CD14-positive monocyte (primary cell): ENCODE measurements around the gene HSD17B14. TPM values are rescaled to one million over a fixed set of nuclear protein-coding genes. Genes with fewer than 3 reads are reported as not detected.

Experiments used
- DNase-seq, 3 donors: peaks; one replicate each; pipeline ENCODE4 v3.0.0-alpha.2; 2011 to 2022
- H2AFZ ChIP-seq: 2 replicates; pipeline ENCODE4 v1.6.0; 2012; ENCODE audit warnings: mild to moderate bottlenecking, low read depth, low read length, inconsistent platforms; ENCODE audit not compliant: insufficient read depth, poor library complexity, severe bottlenecking
- H3K27ac ChIP-seq, 2 donors: 1 replicate in 1 of 2; 2 replicates in 1 of 2; pipeline ENCODE4 v1.5.1; 2012 to 2013; ENCODE audit warnings: low read length in 2 of 2, control low read depth in 1 of 2, inconsistent platforms in 1 of 2, low read depth in 1 of 2, mild to moderate bottlenecking in 1 of 2
- H3K27me3 ChIP-seq, 2 donors: one replicate each; pipeline versions ENCODE4 v1.6.0 to v1.6.1; 2011 to 2013; ENCODE audit warnings: low read length in 2 of 2; ENCODE audit not compliant: control insufficient read depth in 2 of 2, insufficient read depth in 2 of 2
- H3K36me3 ChIP-seq, 2 donors: replicated peaks in 1 of 2; 1 replicate in 1 of 2; 2 replicates in 1 of 2; pipeline versions ENCODE4 v1.5.1 to v1.6.1; 2012 to 2013; ENCODE audit warnings: low read length in 2 of 2, control low read depth in 1 of 2, inconsistent platforms in 1 of 2, mild to moderate bottlenecking in 1 of 2; ENCODE audit not compliant: insufficient read depth in 2 of 2, control insufficient read depth in 1 of 2
- H3K4me1 ChIP-seq, 2 donors: 1 replicate in 1 of 2; 2 replicates in 1 of 2; pipeline versions ENCODE4 v1.5.1 to v1.6.1; 2012 to 2013; ENCODE audit warnings: low read length in 2 of 2, control low read depth in 1 of 2, inconsistent platforms in 1 of 2, mild to moderate bottlenecking in 1 of 2, moderate library complexity in 1 of 2; ENCODE audit not compliant: insufficient read depth in 2 of 2, control insufficient read depth in 1 of 2
- H3K4me2 ChIP-seq: replicated peaks from 2 replicates; pipeline ENCODE3; 2012; ENCODE audit warnings: low read length, moderate library complexity, mild to moderate bottlenecking; ENCODE audit not compliant: poor library complexity, severe bottlenecking; ENCODE audit errors: extremely low read depth
- H3K4me3 ChIP-seq, 3 experiments: fragments of 200-600 bp in 1 of 3; sonication (generic) in 1 of 3; replicated peaks in 1 of 3; 1 replicate in 2 of 3; 2 replicates in 1 of 3; pipeline ENCODE4 v1.5.1; 2011 to 2013; ENCODE audit warnings: low read length in 3 of 3, mild to moderate bottlenecking in 3 of 3, control low read depth in 2 of 3, low read depth in 2 of 3, inconsistent platforms in 1 of 3, moderate library complexity in 1 of 3
- H3K79me2 ChIP-seq: 2 replicates; pipeline ENCODE4 v1.6.0; 2012; ENCODE audit warnings: mild to moderate bottlenecking, control low read depth, inconsistent platforms, low read length, moderate library complexity; ENCODE audit not compliant: insufficient read depth
- H3K9ac ChIP-seq: 2 replicates; pipeline ENCODE4 v1.6.0; 2017; ENCODE audit warnings: low read length, mild to moderate bottlenecking; ENCODE audit not compliant: insufficient read depth, poor library complexity, severe bottlenecking
- H3K9me3 ChIP-seq, 2 donors: replicated peaks in 1 of 2; 1 replicate in 1 of 2; 2 replicates in 1 of 2; pipeline versions ENCODE4 v1.5.1 to v1.6.1; 2012 to 2013; ENCODE audit warnings: low read length in 2 of 2, control low read depth in 1 of 2; ENCODE audit not compliant: control insufficient read depth in 1 of 2, insufficient read depth in 1 of 2
- H4K20me1 ChIP-seq: 2 replicates; pipeline ENCODE4 v1.6.0; 2012; ENCODE audit warnings: mild to moderate bottlenecking, low read length, control low read depth, moderate library complexity; ENCODE audit not compliant: insufficient read depth
- H3K27ac Mint-ChIP-seq, 7 donors: one replicate each; pipeline ENCODE4 v1.8.0; 2020; ENCODE audit warnings: mild to moderate bottlenecking in 7 of 7, mixed read lengths in 7 of 7, moderate library complexity in 6 of 7, inconsistent platforms in 2 of 7
- H3K27me3 Mint-ChIP-seq, 3 donors: one replicate each; pipeline ENCODE4 v1.8.0; 2021 to 2022; ENCODE audit warnings: low read depth in 3 of 3, mild to moderate bottlenecking in 3 of 3, mixed read lengths in 3 of 3, moderate library complexity in 3 of 3, inconsistent platforms in 1 of 3
- H3K36me3 Mint-ChIP-seq, 2 donors: one replicate each; pipeline ENCODE4 v1.8.0; 2020; ENCODE audit warnings: mixed read lengths in 2 of 2, inconsistent platforms in 1 of 2, mild to moderate bottlenecking in 1 of 2
- H3K4me1 Mint-ChIP-seq: one replicate; pipeline ENCODE4 v1.8.0; 2020; ENCODE audit warnings: mild to moderate bottlenecking, mixed read lengths
- H3K4me3 Mint-ChIP-seq, 2 donors: one replicate each; pipeline ENCODE4 v1.8.0; 2020; ENCODE audit warnings: mild to moderate bottlenecking in 2 of 2, mixed read lengths in 2 of 2, moderate library complexity in 1 of 2
- H3K9me3 Mint-ChIP-seq, 7 donors: one replicate each; pipeline ENCODE4 v1.8.0; 2020 to 2022; ENCODE audit warnings: mixed read lengths in 7 of 7, mild to moderate bottlenecking in 6 of 7, moderate library complexity in 6 of 7, inconsistent platforms in 2 of 7
- WGBS: methylation state at CpG from one replicate; pipeline ENCODE4 v1.1.5; 2013; ENCODE audit warnings: missing lambda C conversion rate; ENCODE audit not compliant: insufficient coverage; 5-methylcytosine and 5-hydroxymethylcytosine counted together
- intact Hi-C, 2 donors: fragments of 100-400 bp; cut with micrococcal nuclease; formaldehyde crosslinking; loops; one replicate each; pipeline versions ENCODE4 v1.15.0 to v1.15.1; 2023
- polyA plus RNA-seq, 3 donors: library from polyadenylated mRNA; depleted of rRNA in 1 of 3; unstranded in 2 of 3; stranded (reverse) in 1 of 3; fragments of 300-500 nt in 2 of 3; fragments of >200 nt in 1 of 3; fragmentation: Illumina TruSeq in 2 of 3; gene quantifications; 1 replicate in 2 of 3; 2 replicates in 1 of 3; pipeline ENCODE4 v1.2.3, GENCODE V29; 2012 to 2021
- TF ChIP-seq, protein P1 (sequence below): fragments of 200-600 bp; IDR thresholded peaks from one replicate; pipeline ENCODE4 v1.8.0; 2022; ENCODE audit warnings: antibody characterized with exemption, mild to moderate bottlenecking

Gene HSD17B14
- polyA plus RNA-seq, 3 donors = not detected

DNA sequence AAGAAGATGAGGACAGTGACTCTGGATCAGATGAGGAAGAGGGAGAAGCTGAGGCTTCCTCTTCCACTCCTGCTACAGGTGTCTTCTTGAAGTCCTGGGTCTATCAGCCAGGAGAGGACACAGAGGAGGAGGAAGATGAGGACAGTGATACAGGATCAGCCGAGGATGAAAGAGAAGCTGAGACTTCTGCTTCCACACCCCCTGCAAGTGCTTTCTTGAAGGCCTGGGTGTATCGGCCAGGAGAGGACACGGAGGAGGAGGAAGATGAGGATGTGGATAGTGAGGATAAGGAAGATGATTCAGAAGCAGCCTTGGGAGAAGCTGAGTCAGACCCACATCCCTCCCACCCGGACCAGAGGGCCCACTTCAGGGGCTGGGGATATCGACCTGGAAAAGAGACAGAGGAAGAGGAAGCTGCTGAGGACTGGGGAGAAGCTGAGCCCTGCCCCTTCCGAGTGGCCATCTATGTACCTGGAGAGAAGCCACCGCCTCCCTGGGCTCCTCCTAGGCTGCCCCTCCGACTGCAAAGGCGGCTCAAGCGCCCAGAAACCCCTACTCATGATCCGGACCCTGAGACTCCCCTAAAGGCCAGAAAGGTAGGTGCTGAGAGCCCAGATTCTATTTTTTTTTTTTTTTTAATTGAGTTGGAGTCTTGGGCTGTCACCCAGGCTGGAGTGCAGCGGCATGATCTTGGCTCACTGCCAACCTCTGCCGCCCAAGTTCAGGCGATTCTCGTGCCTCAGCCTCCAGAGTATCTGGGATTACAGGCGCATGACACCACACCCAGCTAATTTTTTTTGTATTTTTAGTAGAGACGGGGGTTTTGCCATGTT, 38.2 kb upstream of the HSD17B14 start:
- peaks cover 0 to 15% (median 5%) of the 10 kb centered on the region in 3 donors for H3K27me3 Mint-ChIP-seq
- H3K27ac Mint-ChIP-seq = peak overlapping the region; percentile 99 to 100 (median 100)
- Histone ChIP-seq H4K20me1 (peaks cover 72% of the 10 kb centered on the region), H3K4me2 (peak overlapping the region; percentile 86), H3K4me3 (peak overlapping the region; percentile 83 to 100 (median 90)), H3K9ac (peak overlapping the region; percentile 100), H3K36me3 (peaks cover 21 to 37% of the 10 kb centered on the region in 2 donors), H2AFZ (no peak overlapping the region), H3K27ac (peak overlapping the region; percentile 99 to 100), H3K79me2 (peaks cover 39% of the 10 kb centered on the region), H3K27me3 (no peaks in the 10 kb centered on the region), H3K4me1 (peaks cover 39 to 42% of the 10 kb centered on the region in 2 donors), H3K9me3 (no peaks in the 10 kb centered on the region)
- TF ChIP-seq, protein P1, sequence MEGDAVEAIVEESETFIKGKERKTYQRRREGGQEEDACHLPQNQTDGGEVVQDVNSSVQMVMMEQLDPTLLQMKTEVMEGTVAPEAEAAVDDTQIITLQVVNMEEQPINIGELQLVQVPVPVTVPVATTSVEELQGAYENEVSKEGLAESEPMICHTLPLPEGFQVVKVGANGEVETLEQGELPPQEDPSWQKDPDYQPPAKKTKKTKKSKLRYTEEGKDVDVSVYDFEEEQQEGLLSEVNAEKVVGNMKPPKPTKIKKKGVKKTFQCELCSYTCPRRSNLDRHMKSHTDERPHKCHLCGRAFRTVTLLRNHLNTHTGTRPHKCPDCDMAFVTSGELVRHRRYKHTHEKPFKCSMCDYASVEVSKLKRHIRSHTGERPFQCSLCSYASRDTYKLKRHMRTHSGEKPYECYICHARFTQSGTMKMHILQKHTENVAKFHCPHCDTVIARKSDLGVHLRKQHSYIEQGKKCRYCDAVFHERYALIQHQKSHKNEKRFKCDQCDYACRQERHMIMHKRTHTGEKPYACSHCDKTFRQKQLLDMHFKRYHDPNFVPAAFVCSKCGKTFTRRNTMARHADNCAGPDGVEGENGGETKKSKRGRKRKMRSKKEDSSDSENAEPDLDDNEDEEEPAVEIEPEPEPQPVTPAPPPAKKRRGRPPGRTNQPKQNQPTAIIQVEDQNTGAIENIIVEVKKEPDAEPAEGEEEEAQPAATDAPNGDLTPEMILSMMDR = no peak
- H3K36me3 Mint-ChIP-seq = peaks cover 45 to 65% of the 10 kb centered on the region in 2 donors
- peaks cover 5 to 16% (median 8%) of the 10 kb centered on the region in 7 donors for H3K9me3 Mint-ChIP-seq
- WGBS = 13% methylated on average over 3 of the region's 17 CpGs
- peaks cover 41% of the 10 kb centered on the region for H3K4me1 Mint-ChIP-seq
- peak overlapping the region; percentile 98 for H3K4me3 Mint-ChIP-seq
- intact Hi-C loops = loop anchor here (2.0 to 10.0 kb wide), 2 partner anchors 92 to 550 kb away; partner anchors contain the start of gene EMP3 (in 1 of the 2)
- DNase-seq = peak; percentile 82 to 87 (median 83)

DNA sequence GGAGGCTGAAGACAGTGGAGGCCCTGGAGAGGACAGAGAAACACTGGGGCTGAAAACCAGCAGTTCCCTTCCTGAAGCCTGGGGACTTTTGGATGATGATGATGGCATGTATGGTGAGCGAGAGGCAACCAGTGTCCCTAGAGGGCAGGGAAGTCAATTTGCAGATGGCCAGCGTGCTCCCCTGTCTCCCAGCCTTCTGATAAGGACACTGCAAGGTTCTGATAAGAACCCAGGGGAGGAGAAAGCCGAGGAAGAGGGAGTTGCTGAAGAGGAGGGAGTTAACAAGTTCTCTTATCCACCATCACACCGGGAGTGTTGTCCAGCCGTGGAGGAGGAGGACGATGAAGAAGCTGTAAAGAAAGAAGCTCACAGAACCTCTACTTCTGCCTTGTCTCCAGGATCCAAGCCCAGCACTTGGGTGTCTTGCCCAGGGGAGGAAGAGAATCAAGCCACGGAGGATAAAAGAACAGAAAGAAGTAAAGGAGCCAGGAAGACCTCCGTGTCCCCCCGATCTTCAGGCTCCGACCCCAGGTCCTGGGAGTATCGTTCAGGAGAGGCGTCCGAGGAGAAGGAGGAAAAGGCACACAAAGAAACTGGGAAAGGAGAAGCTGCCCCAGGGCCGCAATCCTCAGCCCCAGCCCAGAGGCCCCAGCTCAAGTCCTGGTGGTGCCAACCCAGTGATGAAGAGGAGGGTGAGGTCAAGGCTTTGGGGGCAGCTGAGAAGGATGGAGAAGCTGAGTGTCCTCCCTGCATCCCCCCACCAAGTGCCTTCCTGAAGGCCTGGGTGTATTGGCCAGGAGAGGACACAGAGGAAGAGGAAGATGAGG, 37.4 kb upstream of the HSD17B14 start:
- DNase-seq = peak in 2 of 3 donors; percentile 37 to 70
- Histone ChIP-seq H3K79me2 (peaks cover 39% of the 10 kb centered on the region), H3K27me3 (no peaks in the 10 kb centered on the region), H3K4me3 (peak overlapping the region; percentile 83 to 100 (median 90)), H3K4me1 (peaks cover 39 to 42% of the 10 kb centered on the region in 2 donors), H2AFZ (no peak overlapping the region), H3K9me3 (no peaks in the 10 kb centered on the region), H3K36me3 (peaks cover 21 to 35% of the 10 kb centered on the region in 2 donors), H3K9ac (peak overlapping the region; percentile 100), H3K4me2 (peak overlapping the region; percentile 86), H4K20me1 (peaks cover 63% of the 10 kb centered on the region), H3K27ac (peak overlapping the region; percentile 99 to 100)
- WGBS = 80% methylated on average over 9 of the region's 14 CpGs
- TF ChIP-seq, protein P1 = no peak
- peaks cover 40% of the 10 kb centered on the region for H3K4me1 Mint-ChIP-seq
- peaks cover 5 to 16% (median 8%) of the 10 kb centered on the region in 7 donors for H3K9me3 Mint-ChIP-seq
- H3K4me3 Mint-ChIP-seq = peak overlapping the region; percentile 98
- H3K36me3 Mint-ChIP-seq = peaks cover 44 to 63% of the 10 kb centered on the region in 2 donors
- intact Hi-C loops = loop anchor here (2.0 to 10.0 kb wide), 2 partner anchors 93 to 549 kb away; partner anchors contain the start of gene EMP3 (in 1 of the 2)
- peak overlapping the region; percentile 99 to 100 (median 100) for H3K27ac Mint-ChIP-seq
- H3K27me3 Mint-ChIP-seq = peaks cover 0 to 15% (median 5%) of the 10 kb centered on the region in 3 donors
